SJCRH30 (cell line): ENCODE results near the gene MUS81. TPM values are rescaled to one million over a fixed set of nuclear protein-coding genes. Genes with fewer than 3 reads are reported as not detected.

Experiments
- DNase-seq, 2 experiments: peaks; one replicate each; pipeline ENCODE4 v3.0.0-alpha.2; 2015 to 2020
- H3K27ac ChIP-seq: fragments of 250-450 bp; sonication (Bioruptor Pico); 2 replicates; pipeline ENCODE4 v1.5.1; 2020; ENCODE audit warnings: mild to moderate bottlenecking, moderate library complexity
- H3K27me3 ChIP-seq: fragments of 250-450 bp; sonication (Bioruptor Pico); 2 replicates; pipeline ENCODE4 v1.5.1; 2020; ENCODE audit warnings: mild to moderate bottlenecking, moderate library complexity
- H3K36me3 ChIP-seq: fragments of 250-450 bp; sonication (Bioruptor Pico); 2 replicates; pipeline ENCODE4 v1.5.1; 2020; ENCODE audit warnings: mild to moderate bottlenecking, moderate library complexity
- H3K4me1 ChIP-seq: fragments of 250-450 bp; sonication (Bioruptor Pico); 2 replicates; pipeline ENCODE4 v1.5.1; 2020; ENCODE audit warnings: mild to moderate bottlenecking, moderate library complexity
- H3K4me3 ChIP-seq: fragments of 250-450 bp; sonication (Bioruptor Pico); 2 replicates; pipeline ENCODE4 v1.5.1; 2020; ENCODE audit warnings: mild to moderate bottlenecking, moderate library complexity
- H3K9me3 ChIP-seq: fragments of 250-450 bp; sonication (Bioruptor Pico); replicated peaks from 2 replicates; pipeline ENCODE4 v1.5.1; 2020; ENCODE audit warnings: mild to moderate bottlenecking, moderate library complexity
- total RNA-seq: library from RNA; depleted of rRNA; stranded (reverse); fragments of >200 nt; shearing (Covaris generic); gene quantifications from 2 replicates; pipeline ENCODE4 v1.2.3, GENCODE V29; 2014; rRNA removed

The MUS81 gene
- total RNA-seq, 1 experiment from 2014 or later, result 35.1 TPM

- DNase-seq, result peak; percentile 54 to 63
- H3K4me3 ChIP-seq, result no peak overlapping the region
- H3K27me3 ChIP-seq, result no peaks in the 10 kb centered on the region
- H3K9me3 ChIP-seq, result no peaks in the 10 kb centered on the region
- H3K27ac ChIP-seq, result peak overlapping the region; percentile 71
- H3K4me1 ChIP-seq, result peaks cover 56% of the 10 kb centered on the region
- H3K36me3 ChIP-seq, result no peaks in the 10 kb centered on the region
Observed at GRCh38 chr11:65915101-65915820, 55.0 kb downstream of the MUS81 start.

GRCh38 chr11:65915821-65916251, 55.6 kb downstream of the MUS81 start:
- no peaks in the 10 kb centered on the region for H3K36me3 ChIP-seq
- H3K9me3 ChIP-seq, result no peaks in the 10 kb centered on the region
- peak; percentile 81 to 91 for DNase-seq
- no peaks in the 10 kb centered on the region for H3K27me3 ChIP-seq
- peak overlapping the region; percentile 71 for H3K27ac ChIP-seq
- peak overlapping the region; percentile 16 for H3K4me3 ChIP-seq
- peaks cover 56% of the 10 kb centered on the region for H3K4me1 ChIP-seq

Other genes with a start within 250 kb of the MUS81 start
- gene MAP3K11, start 246.2 kb upstream of the MUS81 start, total RNA-seq, result 20.5 and 24.3 TPM in 2 replicates
- 24.3 and 27.1 TPM in 2 replicates for gene PCNX3, start 244.7 kb upstream of the MUS81 start, total RNA-seq
- 2.8 and 2.9 TPM in 2 replicates for gene SIPA1, start 222.3 kb upstream of the MUS81 start, total RNA-seq
- gene RELA, start 197.5 kb upstream of the MUS81 start, total RNA-seq, result 37.3 and 38.3 TPM in 2 replicates
- 30.7 and 34.0 TPM in 2 replicates for gene KAT5, start 148.2 kb upstream of the MUS81 start, total RNA-seq
- 49.3 and 50.9 TPM in 2 replicates for gene RNASEH2C, start 139.6 kb upstream of the MUS81 start, total RNA-seq
- 1.8 and 2.0 TPM in 2 replicates for gene AP5B1, start 79.5 kb upstream of the MUS81 start, total RNA-seq
- not detected in 2 replicates for gene OVOL1, start 73.4 kb upstream of the MUS81 start, total RNA-seq
- 0.04 TPM in 1 of 2 replicates, not detected in the other for gene SNX32, start 26.5 kb upstream of the MUS81 start, total RNA-seq
- 743 and 763 TPM in 2 replicates for gene CFL1, start 2.3 kb upstream of the MUS81 start, total RNA-seq
- gene EFEMP2, start 12.4 kb downstream of the MUS81 start, total RNA-seq, result 21.5 and 23.9 TPM in 2 replicates
- not detected in 2 replicates for gene CTSW, start 19.4 kb downstream of the MUS81 start, total RNA-seq
- gene FIBP, start 28.0 kb downstream of the MUS81 start, total RNA-seq, result 64.3 and 68.1 TPM in 2 replicates
- 25.2 and 30.6 TPM in 2 replicates for gene CCDC85B, start 30.2 kb downstream of the MUS81 start, total RNA-seq
- 1.5 and 1.9 TPM in 2 replicates for gene FOSL1, start 40.0 kb downstream of the MUS81 start, total RNA-seq
- gene C11orf68, start 58.6 kb downstream of the MUS81 start, total RNA-seq, result 9.2 and 10.3 TPM in 2 replicates
- 72.7 and 77.7 TPM in 2 replicates for gene DRAP1, start 59.0 kb downstream of the MUS81 start, total RNA-seq
- not detected in 2 replicates for gene TSGA10IP, start 85.0 kb downstream of the MUS81 start, total RNA-seq
- 52.3 and 63.5 TPM in 2 replicates for gene SART1, start 101.3 kb downstream of the MUS81 start, total RNA-seq
- 52.9 and 55.1 TPM in 2 replicates for gene EIF1AD, start 141.7 kb downstream of the MUS81 start, total RNA-seq
- gene BANF1, start 142.1 kb downstream of the MUS81 start, total RNA-seq, result 181 and 199 TPM in 2 replicates
- gene CST6, start 151.6 kb downstream of the MUS81 start, total RNA-seq, result not detected in 2 replicates
- gene CATSPER1, start 166.0 kb downstream of the MUS81 start, total RNA-seq, result 0.24 and 0.51 TPM in 2 replicates
- gene GAL3ST3, start 188.7 kb downstream of the MUS81 start, total RNA-seq, result not detected in 2 replicates
- gene SF3B2, start 191.9 kb downstream of the MUS81 start, total RNA-seq, result 163 and 169 TPM in 2 replicates
- gene PACS1, start 209.8 kb downstream of the MUS81 start, total RNA-seq, result 11.8 and 12.5 TPM in 2 replicates